ENCODE data around the gene COX15. TPM values are rescaled to one million over a fixed set of nuclear protein-coding genes. Genes with fewer than 3 reads are reported as not detected.

COX15 gene
- total RNA-seq, 1 experiment from 2014 or later, result 50.7 TPM

DNA sequence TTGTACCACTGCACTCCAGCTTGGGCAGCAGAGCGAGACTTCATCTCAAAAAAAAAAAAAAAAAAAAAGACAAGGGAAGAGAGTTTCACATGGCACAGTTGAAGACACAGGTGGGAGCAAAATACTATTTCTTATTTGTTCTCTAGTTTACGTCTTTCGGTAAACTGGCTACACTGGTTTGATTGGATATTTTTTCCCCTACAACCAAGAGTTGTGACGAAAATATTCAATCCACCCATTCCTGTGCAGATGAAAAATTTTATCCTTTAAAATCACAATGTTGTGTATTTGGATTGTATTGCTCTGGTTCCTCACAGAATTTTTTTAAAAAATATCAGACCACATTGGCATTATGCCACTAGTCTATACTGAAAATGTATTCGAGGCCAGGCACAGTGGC lies 36.0 kb upstream of the COX15 start:
- no TSS peak for BruUV-seq (replicated peaks)
- Mint-ChIP-seq H3K4me1 (ENCODE audit: insufficient read depth, unreplicated experiment) (no peaks in the 10 kb centered on the region), H3K27ac (ENCODE audit: low read depth, unreplicated experiment) (no peak overlapping the region), H3K36me3 (ENCODE audit: insufficient read depth, unreplicated experiment) (no peaks in the 10 kb centered on the region), H3K4me3 (ENCODE audit: unreplicated experiment) (no peak overlapping the region), H3K27me3 (ENCODE audit: insufficient read depth, unreplicated experiment) (no peaks in the 10 kb centered on the region), H3K9me3 (ENCODE audit: unreplicated experiment) (no peaks in the 10 kb centered on the region)
- intact Hi-C loops (cut with micrococcal nuclease), result no loop called here
- no peak for DNase-seq (ENCODE audit: unreplicated experiment)
- TF ChIP-seq, protein P1, sequence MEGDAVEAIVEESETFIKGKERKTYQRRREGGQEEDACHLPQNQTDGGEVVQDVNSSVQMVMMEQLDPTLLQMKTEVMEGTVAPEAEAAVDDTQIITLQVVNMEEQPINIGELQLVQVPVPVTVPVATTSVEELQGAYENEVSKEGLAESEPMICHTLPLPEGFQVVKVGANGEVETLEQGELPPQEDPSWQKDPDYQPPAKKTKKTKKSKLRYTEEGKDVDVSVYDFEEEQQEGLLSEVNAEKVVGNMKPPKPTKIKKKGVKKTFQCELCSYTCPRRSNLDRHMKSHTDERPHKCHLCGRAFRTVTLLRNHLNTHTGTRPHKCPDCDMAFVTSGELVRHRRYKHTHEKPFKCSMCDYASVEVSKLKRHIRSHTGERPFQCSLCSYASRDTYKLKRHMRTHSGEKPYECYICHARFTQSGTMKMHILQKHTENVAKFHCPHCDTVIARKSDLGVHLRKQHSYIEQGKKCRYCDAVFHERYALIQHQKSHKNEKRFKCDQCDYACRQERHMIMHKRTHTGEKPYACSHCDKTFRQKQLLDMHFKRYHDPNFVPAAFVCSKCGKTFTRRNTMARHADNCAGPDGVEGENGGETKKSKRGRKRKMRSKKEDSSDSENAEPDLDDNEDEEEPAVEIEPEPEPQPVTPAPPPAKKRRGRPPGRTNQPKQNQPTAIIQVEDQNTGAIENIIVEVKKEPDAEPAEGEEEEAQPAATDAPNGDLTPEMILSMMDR (IDR thresholded peaks at IDR 0.05; ENCODE audit: unreplicated experiment), result no peak
- ChIA-PET CTCF (interaction anchor here (1.6 kb wide), 1 partner anchor 36 kb away, joined by 5 read pairs; the partner anchor contains the start of genes COX15 and CUTC), POLR2A (interaction anchor here (0.6 to 2.4 kb wide), 7 partner anchors 8 to 32 kb away, joined by 3 to 6 read pairs (median 3); no protein-coding TSS in a partner anchor)

DNA sequence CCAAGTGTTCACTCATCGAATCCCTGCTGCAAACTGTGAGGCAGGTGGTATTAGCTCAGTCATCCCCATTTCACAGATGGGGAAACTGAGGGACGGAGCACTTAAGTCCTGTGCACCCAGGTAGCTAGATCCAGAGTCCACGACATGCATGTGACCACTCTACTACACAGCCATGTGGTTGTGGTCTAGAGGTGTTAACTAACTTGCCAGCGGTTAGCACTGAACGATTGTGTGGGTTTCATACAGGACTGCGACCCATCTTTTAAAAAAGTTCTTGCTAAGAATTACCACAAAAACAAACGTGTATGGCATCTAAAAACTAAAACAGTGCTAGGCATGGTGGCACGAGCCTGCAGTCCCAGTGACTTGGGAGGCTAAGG lies 34.4 kb upstream of the COX15 start:
- peaks cover 11% of the 10 kb centered on the region for H3K36me3 Mint-ChIP-seq (ENCODE audit: insufficient read depth, unreplicated experiment)
- no peaks in the 10 kb centered on the region for H3K27me3 Mint-ChIP-seq (ENCODE audit: insufficient read depth, unreplicated experiment)
- ChIA-PET POLR2A (interaction anchor here (0.8 to 2.4 kb wide), 3 partner anchors 10 to 23 kb away, joined by 4 to 6 read pairs (median 6); no protein-coding TSS in a partner anchor), CTCF (interaction anchor here (0.6 to 1.5 kb wide), 3 partner anchors 30 to 94 kb away, joined by 3 to 5 read pairs (median 4); no protein-coding TSS in a partner anchor)
- BruUV-seq (replicated peaks), result no TSS peak
- TF ChIP-seq, protein P1 (IDR thresholded peaks at IDR 0.05; ENCODE audit: unreplicated experiment), result no peak
- intact Hi-C loops (cut with micrococcal nuclease), result no loop called here
- no peak for DNase-seq (ENCODE audit: unreplicated experiment)
- no peak overlapping the region for H3K4me3 Mint-ChIP-seq (ENCODE audit: unreplicated experiment)
- no peak overlapping the region for H3K27ac Mint-ChIP-seq (ENCODE audit: low read depth, unreplicated experiment)
- H3K9me3 Mint-ChIP-seq (ENCODE audit: unreplicated experiment), result no peaks in the 10 kb centered on the region
- H3K4me1 Mint-ChIP-seq (ENCODE audit: insufficient read depth, unreplicated experiment), result peaks cover 2% of the 10 kb centered on the region

DNA sequence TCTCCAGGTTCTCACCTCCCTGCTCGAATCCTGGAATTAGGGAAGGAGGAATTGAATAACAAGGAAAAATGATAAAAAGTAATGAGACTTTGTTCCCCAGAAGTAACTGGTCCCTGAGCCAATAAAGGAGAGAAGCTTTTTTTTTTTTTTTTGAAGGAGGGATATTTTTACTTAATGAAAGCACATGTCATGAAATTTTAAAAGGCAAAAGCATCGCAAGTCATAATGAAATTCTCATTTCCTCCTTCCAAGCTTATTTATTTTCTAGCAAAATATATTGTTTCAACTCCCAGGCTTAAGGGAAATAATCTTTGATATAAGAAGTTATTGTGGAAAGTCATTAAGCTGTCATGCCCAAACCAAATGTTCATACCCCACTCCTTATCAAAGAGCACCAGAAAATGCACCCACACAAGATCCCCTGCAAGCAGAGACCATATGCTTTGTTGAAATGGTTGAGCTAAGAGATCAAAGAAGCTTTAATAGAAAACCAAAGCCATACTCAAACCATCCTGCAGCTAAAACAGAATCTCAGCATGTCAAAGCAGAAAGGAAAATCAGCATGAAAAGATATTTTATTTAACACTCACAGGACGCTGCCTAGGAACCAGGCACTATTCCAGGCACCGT lies 33.9 kb upstream of the COX15 start:
- Mint-ChIP-seq H3K27ac (ENCODE audit: low read depth, unreplicated experiment) (no peak overlapping the region), H3K4me1 (ENCODE audit: insufficient read depth, unreplicated experiment) (peaks cover 7% of the 10 kb centered on the region), H3K36me3 (ENCODE audit: insufficient read depth, unreplicated experiment) (peaks cover 14% of the 10 kb centered on the region), H3K9me3 (ENCODE audit: unreplicated experiment) (no peaks in the 10 kb centered on the region), H3K27me3 (ENCODE audit: insufficient read depth, unreplicated experiment) (no peaks in the 10 kb centered on the region), H3K4me3 (ENCODE audit: unreplicated experiment) (no peak overlapping the region)
- intact Hi-C loops (cut with micrococcal nuclease), result no loop called here
- TF ChIP-seq, protein P1 (IDR thresholded peaks at IDR 0.05; ENCODE audit: unreplicated experiment), result no peak
- POLR2A ChIA-PET, result interaction anchor here (0.8 to 2.4 kb wide), 3 partner anchors 11 to 23 kb away, joined by 4 to 6 read pairs (median 6); no protein-coding TSS in a partner anchor
- DNase-seq (ENCODE audit: unreplicated experiment), result no peak
- no TSS peak for BruUV-seq (replicated peaks)
- CTCF ChIA-PET, result interaction anchor here (0.6 to 1.5 kb wide), 2 partner anchors 29 to 80 kb away, joined by 4 to 5 read pairs; no protein-coding TSS in a partner anchor

DNA sequence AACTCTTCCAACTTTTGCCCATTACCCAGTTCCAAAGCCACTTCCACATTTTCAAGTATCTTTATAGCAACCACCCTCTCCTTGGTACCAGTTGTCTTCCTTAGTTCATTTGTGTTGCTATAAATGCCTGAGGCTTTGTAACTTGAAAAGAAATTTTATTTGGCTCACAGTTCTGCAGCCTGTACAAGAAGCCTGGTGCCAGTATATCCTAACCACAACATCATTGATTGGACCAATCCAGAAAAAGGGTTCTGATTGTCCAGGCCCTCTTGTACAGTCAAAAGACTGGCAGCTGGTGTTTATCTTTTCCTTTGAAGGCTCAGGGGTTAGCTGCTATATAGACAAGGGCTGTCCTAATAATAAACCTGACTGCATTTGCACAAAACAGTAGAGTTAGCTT lies 29.4 kb upstream of the COX15 start:
- peaks cover 53% of the 10 kb centered on the region for H3K36me3 Mint-ChIP-seq (ENCODE audit: insufficient read depth, unreplicated experiment)
- no peaks in the 10 kb centered on the region for H3K27me3 Mint-ChIP-seq (ENCODE audit: insufficient read depth, unreplicated experiment)
- BruUV-seq (replicated peaks), result no TSS peak
- H3K27ac Mint-ChIP-seq (ENCODE audit: low read depth, unreplicated experiment), result peak overlapping the region; percentile 39
- H3K4me3 Mint-ChIP-seq (ENCODE audit: unreplicated experiment), result no peak overlapping the region
- no peaks in the 10 kb centered on the region for H3K9me3 Mint-ChIP-seq (ENCODE audit: unreplicated experiment)
- no peak for DNase-seq (ENCODE audit: unreplicated experiment)
- POLR2A ChIA-PET, result no interaction called here
- CTCF ChIA-PET, result interaction anchor here (0.7 kb wide), 1 partner anchor 58 kb away, joined by 4 read pairs; no protein-coding TSS in a partner anchor
- TF ChIP-seq, protein P1 (IDR thresholded peaks at IDR 0.05; ENCODE audit: unreplicated experiment), result no peak
- intact Hi-C loops (cut with micrococcal nuclease), result no loop called here
- H3K4me1 Mint-ChIP-seq (ENCODE audit: insufficient read depth, unreplicated experiment), result peaks cover 8% of the 10 kb centered on the region
